IPS-15b (cell line): ENCODE data around the gene PAX2.

Source experiments
- H3K27me3 ChIP-seq: one replicate; pipeline ENCODE4 v1.6.1; 2013; ENCODE audit warnings: low read length; ENCODE audit not compliant: control insufficient read depth, insufficient read depth
- H3K36me3 ChIP-seq: one replicate; pipeline ENCODE4 v1.6.1; 2013; ENCODE audit warnings: low read length; ENCODE audit not compliant: control insufficient read depth, insufficient read depth
- H3K4me1 ChIP-seq: one replicate; pipeline ENCODE4 v1.6.1; 2013; ENCODE audit warnings: mild to moderate bottlenecking, low read length; ENCODE audit not compliant: control insufficient read depth, insufficient read depth
- H3K4me3 ChIP-seq: one replicate; pipeline ENCODE4 v1.5.1; 2013; ENCODE audit warnings: low read depth, low read length
- H3K9ac ChIP-seq: one replicate; pipeline ENCODE4 v1.6.1; 2013; ENCODE audit warnings: low read depth, mild to moderate bottlenecking, low read length
- H3K9me3 ChIP-seq: one replicate; pipeline ENCODE4 v1.6.1; 2013; ENCODE audit warnings: mild to moderate bottlenecking, low read length; ENCODE audit not compliant: control insufficient read depth, insufficient read depth

PAX2 gene

GRCh38 chr10:100743626-100744135 is 1.7 kb upstream of the PAX2 start:
- no peaks in the 10 kb centered on the region for H3K36me3 ChIP-seq
- H3K4me1 ChIP-seq: peaks cover 6% of the 10 kb centered on the region
- no peak overlapping the region for H3K9ac ChIP-seq
- H3K27me3 ChIP-seq: peaks cover 89% of the 10 kb centered on the region
- H3K4me3 ChIP-seq: peak overlapping the region; percentile 26
- no peaks in the 10 kb centered on the region for H3K9me3 ChIP-seq

- H3K9ac ChIP-seq: no peak overlapping the region
- no peaks in the 10 kb centered on the region for H3K9me3 ChIP-seq
- no peaks in the 10 kb centered on the region for H3K36me3 ChIP-seq
- H3K27me3 ChIP-seq: peaks cover 89% of the 10 kb centered on the region
- peak overlapping the region; percentile 39 for H3K4me3 ChIP-seq
- peaks cover 6% of the 10 kb centered on the region for H3K4me1 ChIP-seq
Observed at GRCh38 chr10:100744136-100744986, 1.0 kb upstream of the PAX2 start.

GRCh38 chr10:100745882-100746783 is 751 bp downstream of the PAX2 start:
- Histone ChIP-seq H3K9me3 (no peaks in the 10 kb centered on the region), H3K4me3 (peak overlapping the region; percentile 41), H3K36me3 (no peaks in the 10 kb centered on the region), H3K27me3 (peaks cover 89% of the 10 kb centered on the region), H3K9ac (no peak overlapping the region), H3K4me1 (peaks cover 6% of the 10 kb centered on the region)

- Histone ChIP-seq H3K36me3 (no peaks in the 10 kb centered on the region), H3K27me3 (peaks cover 89% of the 10 kb centered on the region), H3K4me3 (peak overlapping the region; percentile 41), H3K4me1 (peaks cover 6% of the 10 kb centered on the region), H3K9me3 (no peaks in the 10 kb centered on the region), H3K9ac (no peak overlapping the region)
Observed at GRCh38 chr10:100746784-100747455, 1.5 kb downstream of the PAX2 start.

- peak overlapping the region; percentile 8 for H3K4me3 ChIP-seq
- peaks cover 89% of the 10 kb centered on the region for H3K27me3 ChIP-seq
- H3K9me3 ChIP-seq: no peaks in the 10 kb centered on the region
Observed at GRCh38 chr10:100747456-100748230, 2.3 kb downstream of the PAX2 start.

GRCh38 chr10:100748231-100749058 is 3.1 kb downstream of the PAX2 start:
- peaks cover 89% of the 10 kb centered on the region for H3K27me3 ChIP-seq
- H3K36me3 ChIP-seq: no peaks in the 10 kb centered on the region
- H3K9me3 ChIP-seq: no peaks in the 10 kb centered on the region
- H3K9ac ChIP-seq: no peak overlapping the region
- H3K4me1 ChIP-seq: peaks cover 4% of the 10 kb centered on the region
- peak overlapping the region; percentile 22 for H3K4me3 ChIP-seq

More at GRCh38 chr10:100747456-100748230, 2.3 kb downstream of the PAX2 start:
- Histone ChIP-seq H3K4me1 (peaks cover 6% of the 10 kb centered on the region), H3K9ac (no peak overlapping the region), H3K36me3 (no peaks in the 10 kb centered on the region)

- peaks cover 89% of the 10 kb centered on the region for H3K27me3 ChIP-seq
- peak overlapping the region; percentile 22 for H3K4me3 ChIP-seq
- no peaks in the 10 kb centered on the region for H3K9me3 ChIP-seq
- no peaks in the 10 kb centered on the region for H3K36me3 ChIP-seq
- peaks cover 4% of the 10 kb centered on the region for H3K4me1 ChIP-seq
- H3K9ac ChIP-seq: no peak overlapping the region
Observed at GRCh38 chr10:100749059-100749308, 3.6 kb downstream of the PAX2 start.

GRCh38 chr10:100749309-100750217 is 4.2 kb downstream of the PAX2 start:
- H3K36me3 ChIP-seq: no peaks in the 10 kb centered on the region
- peaks cover 89% of the 10 kb centered on the region for H3K27me3 ChIP-seq
- H3K9ac ChIP-seq: no peak overlapping the region
- no peaks in the 10 kb centered on the region for H3K9me3 ChIP-seq
- peak overlapping the region; percentile 22 for H3K4me3 ChIP-seq
- H3K4me1 ChIP-seq: peaks cover 4% of the 10 kb centered on the region

GRCh38 chr10:100750291-100751210 is 5.2 kb downstream of the PAX2 start:
- Histone ChIP-seq H3K9me3 (no peaks in the 10 kb centered on the region), H3K9ac (no peak overlapping the region), H3K27me3 (peaks cover 96% of the 10 kb centered on the region)

More at GRCh38 chr10:100750291-100751210, 5.2 kb downstream of the PAX2 start:
- Histone ChIP-seq H3K4me1 (peaks cover 4% of the 10 kb centered on the region), H3K36me3 (no peaks in the 10 kb centered on the region), H3K4me3 (no peak overlapping the region)
